Gastroesophageal sphincter (tissue), 4 donors: ENCODE data around the gene WDR5. TPM values are rescaled to one million over a fixed set of nuclear protein-coding genes. Genes with fewer than 3 reads are reported as not detected.
"Not testable (repeated sequence)": the region's sequence is repeated elsewhere in the genome, so short reads cannot be mapped to it uniquely, and the experiment has no call there.

ENCODE experiments used
- ATAC-seq: fragments of 150-250 bp; one replicate; pipeline ENCODE4 v1.9.1; 2016; ENCODE audit warnings: mild to moderate bottlenecking, moderate library complexity
- H3K27ac ChIP-seq, 4 donors: fragments of 200-600 bp; sonication (generic) in 3 of 4; 1 replicate in 3 of 4; 2 replicates in 1 of 4; pipeline ENCODE4 v1.5.1; 2016 to 2019
- H3K27me3 ChIP-seq: fragments of 200-600 bp; sonication (generic); one replicate; pipeline ENCODE4 v1.5.1; 2019
- H3K36me3 ChIP-seq, 2 donors: fragments of 200-600 bp; sonication (generic); one replicate each; pipeline ENCODE4 v1.5.1; 2019; ENCODE audit warnings: control low read depth in 1 of 2
- H3K4me1 ChIP-seq, 3 donors: fragments of 200-600 bp; sonication (generic); 1 replicate in 2 of 3; 2 replicates in 1 of 3; pipeline ENCODE4 v1.5.1; 2016 to 2019; ENCODE audit warnings: control low read depth in 2 of 3
- H3K4me3 ChIP-seq, 2 donors: fragments of 200-600 bp; sonication (generic); one replicate each; pipeline ENCODE4 v1.5.1; 2019; ENCODE audit warnings: mild to moderate bottlenecking in 1 of 2, moderate library complexity in 1 of 2
- H3K9me3 ChIP-seq, 3 donors: fragments of 200-600 bp; sonication (generic); one replicate each; pipeline ENCODE4 v1.5.1; 2017 to 2019; ENCODE audit warnings: control low read depth in 2 of 3
- EP300 ChIP-seq: sonication (generic); formaldehyde crosslinking; IDR thresholded peaks from one replicate; pipeline ENCODE4 v1.6.1; 2017; ENCODE audit warnings: antibody characterized with exemption, mild to moderate bottlenecking
- POLR2A ChIP-seq, 2 donors: fragments of 450-650 bp; IDR thresholded peaks; one replicate each; pipeline ENCODE4 v1.6.1; 2017; ENCODE audit warnings: antibody characterized with exemption in 2 of 2, mild to moderate bottlenecking in 2 of 2, moderate library complexity in 1 of 2
- POLR2AphosphoS5 ChIP-seq: sonication (generic); formaldehyde crosslinking; IDR thresholded peaks from one replicate; pipeline ENCODE4 v1.6.1; 2017; ENCODE audit warnings: antibody characterized with exemption
- WGBS, 2 donors: methylation state at CpG; one replicate each; pipeline ENCODE4 v1.1.5; 2018; ENCODE audit warnings: low coverage in 1 of 2; 5-methylcytosine and 5-hydroxymethylcytosine counted together
- total RNA-seq, 4 donors: library from RNA; depleted of rRNA; stranded (reverse); fragments of >200 nt; gene quantifications; one replicate each; pipeline ENCODE4 v1.1.0, GENCODE V29; 2016
- TF ChIP-seq, protein P1 (sequence below), 4 experiments: fragments of 200-600 bp in 2 of 4; fragments of 450-650 bp in 2 of 4; sonication (generic) in 1 of 4; IDR thresholded peaks; one replicate each; pipeline ENCODE4 v1.5.1; 2017 to 2019; ENCODE audit warnings: antibody characterized with exemption in 4 of 4, mild to moderate bottlenecking in 2 of 4, moderate library complexity in 2 of 4

The WDR5 gene
- total RNA-seq, 4 donors from 2014 or later = 16.4 to 30.2 (median 24.8) TPM

DNA sequence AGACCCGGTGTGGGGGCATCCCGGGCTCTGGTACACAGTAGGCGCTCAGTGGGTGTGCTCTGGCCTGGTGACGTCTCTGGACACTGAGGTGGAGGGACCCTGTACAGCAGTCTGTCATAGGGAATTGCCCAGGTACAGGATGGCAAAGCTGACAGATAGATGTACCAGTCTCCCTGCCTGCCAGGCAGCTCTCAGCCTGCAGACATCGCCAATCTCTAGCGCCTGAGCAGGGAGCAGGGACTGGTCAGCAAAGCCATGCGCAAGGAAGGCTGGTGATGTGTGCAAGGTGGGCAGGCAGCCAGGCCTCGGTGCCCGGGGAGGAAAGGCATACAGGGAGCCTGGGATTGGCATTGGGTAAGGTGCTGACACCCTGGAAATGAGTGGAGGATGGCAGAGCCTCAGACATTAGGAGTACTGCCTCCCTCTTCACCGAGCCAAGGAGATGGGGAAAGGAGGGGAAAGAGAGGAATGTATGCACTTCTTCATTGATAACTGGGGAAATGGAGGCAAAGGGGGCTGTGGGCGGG is 34.2 kb upstream of the WDR5 start:
- no peaks in the 10 kb centered on the region for H3K4me1 ChIP-seq
- H3K9me3 ChIP-seq = no peaks in the 10 kb centered on the region
- no peak overlapping the region for H3K4me3 ChIP-seq
- TF ChIP-seq, protein P1, sequence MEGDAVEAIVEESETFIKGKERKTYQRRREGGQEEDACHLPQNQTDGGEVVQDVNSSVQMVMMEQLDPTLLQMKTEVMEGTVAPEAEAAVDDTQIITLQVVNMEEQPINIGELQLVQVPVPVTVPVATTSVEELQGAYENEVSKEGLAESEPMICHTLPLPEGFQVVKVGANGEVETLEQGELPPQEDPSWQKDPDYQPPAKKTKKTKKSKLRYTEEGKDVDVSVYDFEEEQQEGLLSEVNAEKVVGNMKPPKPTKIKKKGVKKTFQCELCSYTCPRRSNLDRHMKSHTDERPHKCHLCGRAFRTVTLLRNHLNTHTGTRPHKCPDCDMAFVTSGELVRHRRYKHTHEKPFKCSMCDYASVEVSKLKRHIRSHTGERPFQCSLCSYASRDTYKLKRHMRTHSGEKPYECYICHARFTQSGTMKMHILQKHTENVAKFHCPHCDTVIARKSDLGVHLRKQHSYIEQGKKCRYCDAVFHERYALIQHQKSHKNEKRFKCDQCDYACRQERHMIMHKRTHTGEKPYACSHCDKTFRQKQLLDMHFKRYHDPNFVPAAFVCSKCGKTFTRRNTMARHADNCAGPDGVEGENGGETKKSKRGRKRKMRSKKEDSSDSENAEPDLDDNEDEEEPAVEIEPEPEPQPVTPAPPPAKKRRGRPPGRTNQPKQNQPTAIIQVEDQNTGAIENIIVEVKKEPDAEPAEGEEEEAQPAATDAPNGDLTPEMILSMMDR (IDR thresholded peaks at IDR 0.05) = no peak
- TF ChIP-seq POLR2AphosphoS5 = no peak
- no peak for TF ChIP-seq EP300
- no peak for TF ChIP-seq POLR2A (IDR thresholded peaks at IDR 0.05)
- no peaks in the 10 kb centered on the region for H3K36me3 ChIP-seq
- H3K27me3 ChIP-seq = peaks cover 17% of the 10 kb centered on the region
- no peak for ATAC-seq
- WGBS, 2 donors = 59 to 72% methylated on average over 2 to 6 of the region's 11 CpGs
- H3K27ac ChIP-seq = no peak overlapping the region

DNA sequence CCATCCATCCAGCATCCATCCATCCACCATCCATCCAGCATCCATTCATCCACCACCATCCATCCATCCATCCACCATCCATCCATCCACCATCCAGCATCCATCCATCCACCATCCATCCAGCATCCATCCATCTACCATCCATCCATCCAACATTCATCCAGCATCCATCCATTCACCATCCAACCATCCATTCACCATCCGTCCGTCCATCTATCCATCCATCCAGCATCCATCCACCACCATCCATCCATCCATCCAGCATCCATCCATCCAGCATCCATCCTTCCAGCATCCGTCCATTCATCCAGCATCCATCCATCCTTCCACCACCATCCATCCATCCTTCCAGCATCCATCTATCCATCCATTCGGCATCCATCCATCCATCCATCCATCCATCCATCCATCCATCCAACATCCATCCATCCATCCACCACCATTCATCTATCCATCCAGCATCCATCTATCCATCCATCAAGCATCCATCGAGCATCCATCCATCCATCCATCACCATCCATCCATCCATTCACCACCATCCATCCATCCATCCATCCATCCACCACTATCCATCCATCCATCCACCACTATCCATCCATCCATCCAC is 32.4 kb upstream of the WDR5 start:
- Histone ChIP-seq H3K36me3 (no peaks in the 10 kb centered on the region), H3K9me3 (no peaks in the 10 kb centered on the region), H3K27me3 (peaks cover 16% of the 10 kb centered on the region), H3K27ac (no peak overlapping the region), H3K4me1 (no peaks in the 10 kb centered on the region), H3K4me3 (no peak overlapping the region)
- WGBS, 2 donors = 74 to 77% methylated on average over 5 of the region's 5 CpGs
- no peak for ATAC-seq
- TF ChIP-seq, protein P1 (IDR thresholded peaks at IDR 0.05) = no peak
- TF ChIP-seq POLR2AphosphoS5 (no peak), POLR2A (IDR thresholded peaks at IDR 0.05) (no peak), EP300 (no peak)

DNA sequence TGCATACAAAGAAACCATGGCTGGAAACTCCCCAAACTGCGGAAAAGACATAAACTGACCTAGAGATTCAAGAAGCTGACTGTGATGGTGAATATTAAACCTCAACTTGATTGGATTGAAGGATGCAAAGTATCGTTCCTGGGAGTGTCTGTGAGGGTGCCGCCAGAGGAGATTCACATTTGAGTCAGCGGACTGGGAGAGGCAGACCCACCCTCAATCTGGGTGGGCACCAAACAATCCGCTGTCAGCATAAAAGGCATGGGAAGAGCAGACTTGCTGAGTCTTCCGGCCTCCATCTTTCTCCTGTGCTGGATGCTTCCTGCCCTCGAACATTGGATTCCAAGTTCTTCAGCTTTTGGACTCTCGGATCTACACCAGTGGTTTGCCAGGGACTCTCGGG is 24.8 kb upstream of the WDR5 start:
- H3K4me1 ChIP-seq = no peaks in the 10 kb centered on the region
- TF ChIP-seq EP300 (no peak), POLR2A (IDR thresholded peaks at IDR 0.05) (no peak), POLR2AphosphoS5 (no peak)
- TF ChIP-seq, protein P1 (IDR thresholded peaks at IDR 0.05) = no peak
- H3K27ac ChIP-seq = no peak overlapping the region
- H3K4me3 ChIP-seq = no peak overlapping the region
- no peaks in the 10 kb centered on the region for H3K27me3 ChIP-seq
- H3K36me3 ChIP-seq = no peaks in the 10 kb centered on the region
- H3K9me3 ChIP-seq = no peaks in the 10 kb centered on the region
- WGBS, 2 donors = 71 to 84% methylated on average over 8 to 9 of the region's 9 CpGs
- ATAC-seq = no peak

DNA sequence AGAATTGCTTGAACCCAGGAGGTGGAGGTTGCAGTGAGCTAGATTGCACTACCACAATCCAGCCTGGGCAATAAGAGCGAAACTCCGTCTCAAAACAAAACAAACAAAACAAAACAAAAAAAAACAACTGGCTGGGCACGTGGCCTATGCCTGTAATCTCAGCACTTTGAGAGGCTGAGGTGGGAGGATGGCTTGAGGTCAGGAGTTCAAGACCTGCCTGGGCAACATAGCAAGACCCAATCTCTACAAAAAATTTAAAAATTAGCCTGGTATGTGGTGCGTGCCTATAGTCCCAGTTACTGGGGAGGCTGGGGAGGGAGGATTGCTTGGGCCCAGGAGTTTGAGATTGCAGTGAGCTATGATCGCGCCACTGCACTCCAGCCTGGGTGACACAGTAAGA is 23.3 kb upstream of the WDR5 start:
- Histone ChIP-seq H3K27ac (no peak overlapping the region), H3K9me3 (no peaks in the 10 kb centered on the region), H3K36me3 (no peaks in the 10 kb centered on the region), H3K27me3 (no peaks in the 10 kb centered on the region), H3K4me1 (no peaks in the 10 kb centered on the region), H3K4me3 (no peak overlapping the region)
- no peak for TF ChIP-seq EP300
- TF ChIP-seq POLR2AphosphoS5 = no peak
- no peak for TF ChIP-seq POLR2A (IDR thresholded peaks at IDR 0.05)
- WGBS, 2 donors = 89 to 91% methylated on average over 5 to 6 of the region's 6 CpGs
- ATAC-seq = no peak

DNA sequence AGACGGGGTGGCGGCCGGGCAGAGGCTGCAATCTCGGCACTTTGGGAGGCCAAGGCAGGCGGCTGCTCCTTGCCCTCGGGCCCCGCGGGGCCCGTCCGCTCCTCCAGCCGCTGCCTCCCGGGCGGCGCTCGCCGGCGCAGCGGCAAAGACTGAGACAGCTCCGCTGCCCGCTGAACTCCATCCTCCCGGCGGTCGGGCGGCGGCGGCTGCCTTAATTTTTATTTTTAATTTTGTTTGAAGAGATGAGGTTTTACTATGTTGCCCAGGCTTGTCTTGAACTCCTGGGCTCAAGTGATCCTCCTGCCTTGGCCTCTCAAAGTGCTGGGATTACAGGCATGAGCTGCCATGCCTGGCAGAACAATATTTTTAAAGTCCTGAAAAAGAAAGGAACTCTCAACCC is 16.9 kb upstream of the WDR5 start:
- H3K9me3 ChIP-seq, H3K27ac ChIP-seq, H3K4me1 ChIP-seq, H3K36me3 ChIP-seq, ATAC-seq, H3K27me3 ChIP-seq, H3K4me3 ChIP-seq: not testable (repeated sequence)
- WGBS, 2 donors = no CpG with 5 or more reads among the region's 26 CpGs

DNA sequence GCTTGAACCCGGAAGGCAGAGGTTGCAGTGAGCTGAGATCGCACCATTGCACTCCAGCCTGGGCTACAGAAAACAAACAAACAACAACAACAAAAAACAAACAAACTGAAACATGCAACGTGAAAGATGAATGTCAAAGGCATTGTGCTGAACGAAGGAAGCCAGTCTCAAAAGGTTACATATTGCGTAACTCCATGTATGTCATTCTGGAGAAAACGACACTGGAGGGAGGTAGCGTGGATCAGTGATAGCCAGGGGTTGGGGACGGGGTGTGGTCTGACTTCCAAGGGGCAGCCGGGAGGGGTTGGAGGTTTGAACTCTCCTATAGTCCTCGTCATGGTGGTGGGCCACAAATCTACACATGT is 12.1 kb upstream of the WDR5 start:
- no peak overlapping the region for H3K4me3 ChIP-seq
- no peaks in the 10 kb centered on the region for H3K4me1 ChIP-seq
- no peaks in the 10 kb centered on the region for H3K27me3 ChIP-seq
- no peaks in the 10 kb centered on the region for H3K9me3 ChIP-seq
- ATAC-seq = no peak
- H3K27ac ChIP-seq = no peak overlapping the region
- WGBS, 2 donors = 65 to 76% methylated on average over 5 to 10 of the region's 10 CpGs
- no peak for TF ChIP-seq POLR2A (IDR thresholded peaks at IDR 0.05)
- no peak for TF ChIP-seq POLR2AphosphoS5
- no peak for TF ChIP-seq EP300
- TF ChIP-seq, protein P1 (IDR thresholded peaks at IDR 0.05) = no peak
- no peaks in the 10 kb centered on the region for H3K36me3 ChIP-seq
